ENCODE measurements around the gene OAF. TPM values are rescaled to one million over a fixed set of nuclear protein-coding genes. Genes with fewer than 3 reads are reported as not detected.
A peak's percentile ranks its signal among the peaks of the same experiment; 100 is the strongest.

The OAF gene
- total RNA-seq, 1 donor from 2014 or later, result 9.0 TPM

DNA sequence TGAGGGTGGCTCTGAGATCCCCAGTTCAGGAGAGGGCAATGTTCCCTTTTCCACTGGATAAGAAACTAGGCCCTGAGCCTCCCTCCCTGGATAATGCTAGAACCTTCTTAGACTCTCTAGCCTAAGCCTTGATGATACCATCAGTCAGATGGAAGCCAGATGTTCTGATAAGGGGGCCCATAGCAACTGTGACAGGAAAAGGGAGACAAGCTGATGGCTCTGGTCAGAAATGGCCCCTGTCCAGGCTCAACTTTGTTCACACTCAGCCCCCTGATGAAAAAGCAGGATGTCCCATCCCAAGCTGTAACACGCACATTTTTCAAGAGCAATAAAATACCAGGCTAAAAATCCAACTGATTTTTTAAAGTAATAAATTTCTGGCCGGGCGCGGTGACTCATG lies 7.2 kb upstream of the OAF start:
- no peaks in the 10 kb centered on the region for H3K36me3 ChIP-seq (ENCODE audit: control insufficient read depth, insufficient read depth, low read length)
- no peak for FAIRE-seq
- H3K27me3 ChIP-seq (ENCODE audit: control insufficient read depth, insufficient read depth, low read length), result no peaks in the 10 kb centered on the region
- DNase-seq (ENCODE audit: low read depth), result no peak
- TF ChIP-seq, protein P1, sequence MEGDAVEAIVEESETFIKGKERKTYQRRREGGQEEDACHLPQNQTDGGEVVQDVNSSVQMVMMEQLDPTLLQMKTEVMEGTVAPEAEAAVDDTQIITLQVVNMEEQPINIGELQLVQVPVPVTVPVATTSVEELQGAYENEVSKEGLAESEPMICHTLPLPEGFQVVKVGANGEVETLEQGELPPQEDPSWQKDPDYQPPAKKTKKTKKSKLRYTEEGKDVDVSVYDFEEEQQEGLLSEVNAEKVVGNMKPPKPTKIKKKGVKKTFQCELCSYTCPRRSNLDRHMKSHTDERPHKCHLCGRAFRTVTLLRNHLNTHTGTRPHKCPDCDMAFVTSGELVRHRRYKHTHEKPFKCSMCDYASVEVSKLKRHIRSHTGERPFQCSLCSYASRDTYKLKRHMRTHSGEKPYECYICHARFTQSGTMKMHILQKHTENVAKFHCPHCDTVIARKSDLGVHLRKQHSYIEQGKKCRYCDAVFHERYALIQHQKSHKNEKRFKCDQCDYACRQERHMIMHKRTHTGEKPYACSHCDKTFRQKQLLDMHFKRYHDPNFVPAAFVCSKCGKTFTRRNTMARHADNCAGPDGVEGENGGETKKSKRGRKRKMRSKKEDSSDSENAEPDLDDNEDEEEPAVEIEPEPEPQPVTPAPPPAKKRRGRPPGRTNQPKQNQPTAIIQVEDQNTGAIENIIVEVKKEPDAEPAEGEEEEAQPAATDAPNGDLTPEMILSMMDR (IDR thresholded peaks at IDR 0.05; ENCODE audit: insufficient read depth, low read length, severe bottlenecking), result no peak
- no peak overlapping the region for H3K4me3 ChIP-seq (ENCODE audit: low read depth, low read length)

DNA sequence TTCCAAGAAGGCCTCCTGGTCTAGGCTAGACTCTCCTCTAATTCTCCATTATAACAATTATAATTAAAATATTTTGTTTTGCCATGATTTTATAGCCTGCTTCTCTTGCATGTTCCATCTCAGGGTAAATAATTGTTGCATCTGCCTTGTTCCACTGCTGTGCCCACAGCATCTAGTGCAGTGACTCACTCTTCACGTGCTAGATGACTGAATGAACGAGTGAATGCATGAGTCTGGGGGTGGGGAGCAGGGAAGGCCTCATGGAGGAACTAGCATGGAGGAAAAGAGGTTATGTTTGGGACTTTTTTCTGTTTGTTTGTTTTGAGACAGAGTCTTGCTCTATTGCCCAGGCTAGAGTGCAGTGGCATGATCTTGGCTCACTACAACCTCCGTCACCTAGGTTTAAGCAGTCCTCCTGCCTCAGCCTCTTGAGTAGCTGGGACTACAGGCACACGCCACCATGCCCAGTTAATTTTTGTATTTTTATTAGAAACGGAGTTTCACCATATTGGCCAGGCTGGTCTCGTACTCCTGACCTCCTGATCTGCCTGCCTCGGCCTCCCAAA lies 5.2 kb upstream of the OAF start:
- H3K4me3 ChIP-seq (ENCODE audit: low read depth, low read length), result no peak overlapping the region
- no peak for FAIRE-seq
- TF ChIP-seq, protein P1 (IDR thresholded peaks at IDR 0.05; ENCODE audit: insufficient read depth, low read length, severe bottlenecking), result no peak
- no peaks in the 10 kb centered on the region for H3K36me3 ChIP-seq (ENCODE audit: control insufficient read depth, insufficient read depth, low read length)
- no peaks in the 10 kb centered on the region for H3K27me3 ChIP-seq (ENCODE audit: control insufficient read depth, insufficient read depth, low read length)
- DNase-seq (ENCODE audit: low read depth), result peak; percentile 90

DNA sequence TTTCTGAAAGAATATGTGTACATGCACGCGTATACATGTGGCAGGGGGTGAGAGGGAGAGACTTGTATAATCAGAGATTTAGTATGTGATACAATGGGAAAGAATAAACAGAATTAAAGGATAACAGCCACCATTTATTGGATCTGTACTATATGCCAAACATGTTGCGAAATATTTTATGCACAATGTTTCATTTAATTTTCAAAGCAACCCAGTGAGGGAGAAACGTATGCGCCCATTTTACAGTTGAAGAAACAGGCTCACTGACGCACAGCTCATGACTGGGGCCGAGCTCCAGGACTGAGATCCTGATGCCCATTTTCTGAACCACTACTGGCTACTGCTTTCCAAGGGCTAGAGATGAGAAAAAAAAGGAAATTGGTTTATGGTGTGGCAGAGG lies 3.3 kb upstream of the OAF start:
- Histone ChIP-seq H3K4me3 (ENCODE audit: low read depth, low read length) (no peak overlapping the region), H3K27me3 (ENCODE audit: control insufficient read depth, insufficient read depth, low read length) (no peaks in the 10 kb centered on the region), H3K36me3 (ENCODE audit: control insufficient read depth, insufficient read depth, low read length) (no peaks in the 10 kb centered on the region)
- FAIRE-seq (no peak), DNase-seq (ENCODE audit: low read depth) (no peak)
- TF ChIP-seq, protein P1 (IDR thresholded peaks at IDR 0.05; ENCODE audit: insufficient read depth, low read length, severe bottlenecking), result no peak

DNA sequence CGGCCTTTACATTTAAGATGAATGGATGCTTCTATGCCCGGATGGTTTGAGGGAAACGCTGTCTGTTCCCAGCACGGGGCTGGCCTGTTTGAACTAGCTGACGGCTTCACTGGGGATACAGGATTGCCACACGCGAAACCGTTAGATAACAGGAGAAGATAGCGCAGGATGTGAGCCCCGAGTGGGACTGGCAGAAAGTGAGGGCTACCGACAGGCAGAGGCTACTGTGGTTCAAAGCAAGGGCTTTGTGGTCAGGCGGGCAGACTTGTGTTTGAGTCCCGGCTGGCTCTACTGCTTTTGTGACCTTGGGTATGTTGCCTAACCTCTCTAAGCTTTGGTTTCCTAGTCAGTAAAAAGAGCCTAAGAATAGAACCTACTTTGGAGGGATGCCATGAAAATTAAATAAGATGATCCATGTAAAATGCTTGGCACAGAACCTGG lies 2.8 kb upstream of the OAF start:
- TF ChIP-seq, protein P1 (IDR thresholded peaks at IDR 0.05; ENCODE audit: insufficient read depth, low read length, severe bottlenecking), result no peak
- H3K4me3 ChIP-seq (ENCODE audit: low read depth, low read length), result no peak overlapping the region
- no peaks in the 10 kb centered on the region for H3K36me3 ChIP-seq (ENCODE audit: control insufficient read depth, insufficient read depth, low read length)
- no peaks in the 10 kb centered on the region for H3K27me3 ChIP-seq (ENCODE audit: control insufficient read depth, insufficient read depth, low read length)
- FAIRE-seq (no peak), DNase-seq (ENCODE audit: low read depth) (no peak)

DNA sequence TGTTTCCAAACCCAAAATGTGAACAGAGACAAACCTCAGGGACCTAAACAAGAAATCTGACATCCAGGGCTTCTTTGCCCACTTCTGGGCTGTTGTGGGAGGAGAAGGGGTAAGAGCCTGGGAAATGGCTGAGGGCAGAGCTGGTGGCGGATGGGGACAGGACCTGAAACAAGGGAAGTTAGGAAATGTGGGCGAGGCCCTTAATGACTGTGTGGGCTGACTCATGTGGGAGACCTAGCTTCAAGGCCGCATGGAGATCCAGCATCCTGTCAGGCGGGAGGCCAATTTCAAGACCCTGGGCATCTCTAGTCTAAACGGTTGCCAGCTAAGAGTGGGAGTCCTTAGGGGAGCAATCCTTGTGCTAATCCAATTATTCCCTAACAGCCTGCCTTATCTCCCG lies 2.1 kb upstream of the OAF start:
- Histone ChIP-seq H3K27me3 (ENCODE audit: control insufficient read depth, insufficient read depth, low read length) (no peaks in the 10 kb centered on the region), H3K36me3 (ENCODE audit: control insufficient read depth, insufficient read depth, low read length) (no peaks in the 10 kb centered on the region), H3K4me3 (ENCODE audit: low read depth, low read length) (no peak overlapping the region)
- TF ChIP-seq, protein P1 (IDR thresholded peaks at IDR 0.05; ENCODE audit: insufficient read depth, low read length, severe bottlenecking), result no peak
- FAIRE-seq (peak; percentile 68), DNase-seq (ENCODE audit: low read depth) (peak; percentile 89)
